ENCODE data around the gene CAST. TPM values are rescaled to one million over a fixed set of nuclear protein-coding genes. Genes with fewer than 3 reads are reported as not detected.

The CAST gene
- total RNA-seq, 1 donor from 2014 or later, result 239 TPM

DNA sequence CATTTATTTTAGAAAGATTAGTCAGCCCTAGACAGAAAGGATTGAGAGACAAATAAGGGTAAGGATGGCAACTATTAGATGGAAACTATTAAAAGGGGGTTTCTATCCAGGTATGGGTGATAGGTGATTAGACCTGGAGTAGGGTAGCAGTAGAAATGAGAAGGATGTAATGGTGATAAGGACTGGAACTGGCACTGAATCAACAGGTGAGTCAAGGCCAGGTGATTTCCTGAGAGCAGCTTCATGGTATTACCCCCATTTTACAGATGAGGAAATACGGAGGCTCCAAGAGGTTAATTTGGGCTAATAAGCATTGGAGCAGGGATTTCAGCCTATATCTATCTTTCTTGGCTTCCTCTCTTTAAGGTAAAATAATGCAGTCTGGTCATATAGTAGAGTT, 55.7 kb downstream of the CAST start:
- peaks cover 9% of the 10 kb centered on the region for H3K36me3 Mint-ChIP-seq
- TF ChIP-seq, protein P1, sequence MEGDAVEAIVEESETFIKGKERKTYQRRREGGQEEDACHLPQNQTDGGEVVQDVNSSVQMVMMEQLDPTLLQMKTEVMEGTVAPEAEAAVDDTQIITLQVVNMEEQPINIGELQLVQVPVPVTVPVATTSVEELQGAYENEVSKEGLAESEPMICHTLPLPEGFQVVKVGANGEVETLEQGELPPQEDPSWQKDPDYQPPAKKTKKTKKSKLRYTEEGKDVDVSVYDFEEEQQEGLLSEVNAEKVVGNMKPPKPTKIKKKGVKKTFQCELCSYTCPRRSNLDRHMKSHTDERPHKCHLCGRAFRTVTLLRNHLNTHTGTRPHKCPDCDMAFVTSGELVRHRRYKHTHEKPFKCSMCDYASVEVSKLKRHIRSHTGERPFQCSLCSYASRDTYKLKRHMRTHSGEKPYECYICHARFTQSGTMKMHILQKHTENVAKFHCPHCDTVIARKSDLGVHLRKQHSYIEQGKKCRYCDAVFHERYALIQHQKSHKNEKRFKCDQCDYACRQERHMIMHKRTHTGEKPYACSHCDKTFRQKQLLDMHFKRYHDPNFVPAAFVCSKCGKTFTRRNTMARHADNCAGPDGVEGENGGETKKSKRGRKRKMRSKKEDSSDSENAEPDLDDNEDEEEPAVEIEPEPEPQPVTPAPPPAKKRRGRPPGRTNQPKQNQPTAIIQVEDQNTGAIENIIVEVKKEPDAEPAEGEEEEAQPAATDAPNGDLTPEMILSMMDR (conservative IDR thresholded peaks at IDR 0.05), result no peak
- H3K4me1 Mint-ChIP-seq (ENCODE audit: unreplicated experiment), result peaks cover 30% of the 10 kb centered on the region
- H3K4me3 Mint-ChIP-seq, result no peak overlapping the region
- no peaks in the 10 kb centered on the region for H3K9me3 Mint-ChIP-seq
- no peaks in the 10 kb centered on the region for H3K27me3 Mint-ChIP-seq
- DNase-seq (ENCODE audit: extremely low spot score, unreplicated experiment), result no peak
- H3K27ac Mint-ChIP-seq, result no peak overlapping the region

DNA sequence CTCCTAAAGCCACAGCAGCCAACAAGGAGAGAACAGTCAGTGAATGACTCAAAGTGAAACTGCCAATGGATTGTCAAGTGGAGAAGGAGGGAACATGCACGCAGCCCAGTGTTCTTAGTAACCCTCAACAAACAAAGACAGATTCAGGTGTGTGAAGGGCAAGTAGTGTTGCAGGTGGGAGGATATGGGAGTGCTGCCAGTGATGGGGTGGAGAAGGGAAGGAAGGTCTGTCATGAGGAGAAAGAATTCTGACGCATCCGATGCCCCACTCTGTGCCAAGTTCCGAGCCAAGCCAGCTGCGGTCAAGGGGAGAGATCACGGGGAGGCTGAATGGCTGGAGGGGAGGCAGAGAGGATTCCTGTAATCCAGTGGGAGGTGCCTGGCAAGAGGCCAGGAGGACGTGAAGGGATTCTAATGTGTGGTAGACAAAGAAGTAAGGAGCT, 56.5 kb downstream of the CAST start:
- TF ChIP-seq, protein P1 (conservative IDR thresholded peaks at IDR 0.05), result no peak
- Mint-ChIP-seq H3K4me1 (ENCODE audit: unreplicated experiment) (peaks cover 30% of the 10 kb centered on the region), H3K9me3 (no peaks in the 10 kb centered on the region), H3K27me3 (no peaks in the 10 kb centered on the region), H3K36me3 (peaks cover 9% of the 10 kb centered on the region), H3K27ac (peak overlapping the region; percentile 61), H3K4me3 (no peak overlapping the region)
- DNase-seq (ENCODE audit: extremely low spot score, unreplicated experiment), result no peak

DNA sequence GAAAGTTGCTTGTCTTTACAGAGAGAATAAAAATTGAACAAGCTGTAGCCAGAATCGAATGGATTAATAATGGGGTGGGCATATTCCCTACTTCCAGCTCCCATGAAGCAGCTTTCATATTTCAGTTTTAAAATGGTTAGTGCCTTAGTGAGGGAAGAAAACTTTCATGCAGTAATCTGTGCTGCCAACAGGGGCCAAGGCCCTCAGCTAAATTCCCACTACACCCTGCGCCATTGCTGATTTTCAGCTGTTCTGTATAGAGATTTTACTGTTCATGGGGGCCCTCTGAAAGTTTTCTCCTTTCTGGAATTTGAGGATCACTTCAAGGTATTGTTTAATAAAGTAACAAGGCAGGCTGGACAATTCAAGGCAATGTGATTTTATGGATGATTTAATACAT, 58.2 kb downstream of the CAST start:
- no peaks in the 10 kb centered on the region for H3K9me3 Mint-ChIP-seq
- H3K27ac Mint-ChIP-seq, result peak overlapping the region; percentile 30
- TF ChIP-seq, protein P1 (conservative IDR thresholded peaks at IDR 0.05), result peak; percentile 57

DNA sequence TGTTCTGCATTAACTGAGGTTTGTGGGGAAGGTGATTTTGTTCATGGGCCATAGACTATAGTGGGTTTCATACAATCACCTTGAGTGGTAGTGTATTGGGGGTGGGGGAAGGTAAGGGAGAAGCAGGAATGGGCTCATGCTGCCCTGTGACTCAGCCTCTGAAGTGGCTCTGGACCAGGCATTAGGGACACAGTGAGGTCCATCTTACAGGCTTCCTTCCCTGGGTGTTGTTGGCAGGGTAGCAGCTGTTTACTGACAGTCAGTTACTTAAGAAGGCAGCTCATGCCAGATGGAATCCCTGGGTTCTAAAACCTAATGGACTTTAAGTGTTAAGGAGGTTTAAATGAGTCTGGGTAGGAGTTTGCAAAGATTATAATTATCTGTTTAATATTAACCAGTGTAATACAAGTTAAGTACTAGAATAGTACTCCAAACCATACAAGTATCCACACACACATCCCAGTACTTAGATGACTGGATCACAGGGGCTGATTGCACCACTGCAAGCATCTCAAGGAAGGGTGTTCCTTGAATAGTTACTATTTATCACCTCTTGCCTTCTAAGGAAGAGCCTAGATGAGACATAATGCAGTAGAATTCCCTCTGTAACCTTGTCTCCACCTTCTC, 59.3 kb downstream of the CAST start:
- no peak for DNase-seq (ENCODE audit: extremely low spot score, unreplicated experiment)
- H3K4me1 Mint-ChIP-seq (ENCODE audit: unreplicated experiment), result peaks cover 15% of the 10 kb centered on the region
- TF ChIP-seq, protein P1 (conservative IDR thresholded peaks at IDR 0.05), result no peak
- H3K27me3 Mint-ChIP-seq, result no peaks in the 10 kb centered on the region
- no peak overlapping the region for H3K27ac Mint-ChIP-seq
- H3K9me3 Mint-ChIP-seq, result no peaks in the 10 kb centered on the region
- peaks cover 4% of the 10 kb centered on the region for H3K36me3 Mint-ChIP-seq
- H3K4me3 Mint-ChIP-seq, result no peak overlapping the region

More for the DNA sequence above, 58.2 kb downstream of the CAST start:
- H3K4me3 Mint-ChIP-seq, result no peak overlapping the region
- peaks cover 19% of the 10 kb centered on the region for H3K4me1 Mint-ChIP-seq (ENCODE audit: unreplicated experiment)
- peaks cover 4% of the 10 kb centered on the region for H3K36me3 Mint-ChIP-seq
- H3K27me3 Mint-ChIP-seq, result no peaks in the 10 kb centered on the region
- no peak for DNase-seq (ENCODE audit: extremely low spot score, unreplicated experiment)

DNA sequence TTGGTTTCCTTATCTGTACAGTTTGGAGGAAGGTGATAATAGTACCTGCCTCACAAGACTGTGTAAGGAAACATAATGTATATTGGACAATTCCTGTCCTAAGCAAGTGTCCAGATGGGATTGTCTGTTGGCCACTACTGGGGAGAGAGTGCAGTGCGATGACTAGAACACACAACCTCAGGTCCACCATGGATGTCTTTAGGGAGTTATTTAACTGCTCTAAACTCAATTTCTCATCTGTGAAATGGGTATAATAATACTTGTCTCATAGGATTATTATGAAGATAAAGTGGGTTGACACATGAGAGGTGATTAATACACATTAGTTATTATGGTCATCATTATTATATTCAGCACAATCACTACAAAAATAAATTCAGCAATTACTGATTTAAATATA, 63.1 kb downstream of the CAST start:
- no peak overlapping the region for H3K27ac Mint-ChIP-seq
- DNase-seq (ENCODE audit: extremely low spot score, unreplicated experiment), result no peak
- H3K4me1 Mint-ChIP-seq (ENCODE audit: unreplicated experiment), result peaks cover 5% of the 10 kb centered on the region
- TF ChIP-seq, protein P1 (conservative IDR thresholded peaks at IDR 0.05), result no peak
- H3K9me3 Mint-ChIP-seq, result no peaks in the 10 kb centered on the region
- peaks cover 6% of the 10 kb centered on the region for H3K36me3 Mint-ChIP-seq
- H3K27me3 Mint-ChIP-seq, result no peaks in the 10 kb centered on the region
- H3K4me3 Mint-ChIP-seq, result no peak overlapping the region

All from type B pancreatic cell (in vitro differentiated cells).